Measurements from ENCODE around the gene RSPH1. TPM values are rescaled to one million over a fixed set of nuclear protein-coding genes. Genes with fewer than 3 reads are reported as not detected.

Gene RSPH1
- total RNA-seq, 4 donors from 2014 or later, result 0.50 to 0.78 (median 0.57) TPM; not detected in 1

- H3K4me1 ChIP-seq, result peaks cover 12 to 15% (median 13%) of the 10 kb centered on the region in 4 donors
- intact Hi-C loops (cut with DNase I), result no loop called here
- H3K9me3 ChIP-seq, result no peaks in the 10 kb centered on the region
- DNase-seq (ENCODE audit: extremely low spot score), result no peak
- WGBS, result 96% methylated on average over 4 of the region's 4 CpGs
- TF ChIP-seq EP300 (IDR thresholded peaks at IDR 0.05) (no peak), CTCF (IDR thresholded peaks at IDR 0.05) (no peak), POLR2AphosphoS5 (IDR thresholded peaks at IDR 0.05) (no peak), POLR2A (IDR thresholded peaks at IDR 0.05; ENCODE audit: low read depth) (no peak)
- no peak overlapping the region for H3K27ac ChIP-seq (replicated peaks in 1 of 4)
- H3K36me3 ChIP-seq, result no peaks in the 10 kb centered on the region
- H3K27me3 ChIP-seq, result no peaks in the 10 kb centered on the region
- H3K4me3 ChIP-seq, result no peak overlapping the region
These were observed 4.2 kb upstream of the RSPH1 start for GRCh38 chr21:42500225-42500624.

- Histone ChIP-seq H3K27ac (replicated peaks in 1 of 4) (no peak overlapping the region), H3K4me3 (no peak overlapping the region), H3K36me3 (no peaks in the 10 kb centered on the region), H3K27me3 (no peaks in the 10 kb centered on the region), H3K9me3 (no peaks in the 10 kb centered on the region), H3K4me1 (peaks cover 12 to 17% (median 14%) of the 10 kb centered on the region in 4 donors)
- WGBS, result 80% methylated on average over 15 of the region's 15 CpGs
- no peak for DNase-seq (ENCODE audit: extremely low spot score)
- intact Hi-C loops (cut with DNase I), result no loop called here
- no peak for TF ChIP-seq POLR2AphosphoS5 (IDR thresholded peaks at IDR 0.05)
- TF ChIP-seq POLR2A (IDR thresholded peaks at IDR 0.05; ENCODE audit: low read depth), result no peak
- no peak for TF ChIP-seq CTCF (IDR thresholded peaks at IDR 0.05)
- no peak for TF ChIP-seq EP300 (IDR thresholded peaks at IDR 0.05)
These were observed 3.6 kb upstream of the RSPH1 start for GRCh38 chr21:42499444-42500112.

GRCh38 chr21:42498012-42498411 lies 2.0 kb upstream of the RSPH1 start:
- Histone ChIP-seq H3K4me3 (no peak overlapping the region), H3K36me3 (no peaks in the 10 kb centered on the region), H3K27ac (replicated peaks in 1 of 4) (no peak overlapping the region), H3K27me3 (no peaks in the 10 kb centered on the region), H3K4me1 (peaks cover 12 to 17% (median 14%) of the 10 kb centered on the region in 4 donors), H3K9me3 (no peaks in the 10 kb centered on the region)
- WGBS, result 88% methylated on average over 5 of the region's 5 CpGs
- TF ChIP-seq CTCF (IDR thresholded peaks at IDR 0.05), result no peak
- no peak for TF ChIP-seq POLR2AphosphoS5 (IDR thresholded peaks at IDR 0.05)
- TF ChIP-seq POLR2A (IDR thresholded peaks at IDR 0.05; ENCODE audit: low read depth), result no peak
- TF ChIP-seq EP300 (IDR thresholded peaks at IDR 0.05), result no peak
- intact Hi-C loops (cut with DNase I), result no loop called here
- no peak for DNase-seq (ENCODE audit: extremely low spot score)

GRCh38 chr21:42496839-42497202 lies 797 bp upstream of the RSPH1 start:
- Histone ChIP-seq H3K27me3 (no peaks in the 10 kb centered on the region), H3K4me1 (peaks cover 12 to 17% (median 14%) of the 10 kb centered on the region in 4 donors), H3K36me3 (no peaks in the 10 kb centered on the region), H3K9me3 (no peaks in the 10 kb centered on the region), H3K27ac (replicated peaks in 1 of 4) (peak overlapping the region; percentile 85 to 92 (median 88)), H3K4me3 (peak overlapping the region; percentile 62 to 78 (median 64))
- DNase-seq (ENCODE audit: extremely low spot score), result no peak
- WGBS, result 24% methylated on average over 19 of the region's 19 CpGs
- intact Hi-C loops (cut with DNase I), result no loop called here
- TF ChIP-seq CTCF (IDR thresholded peaks at IDR 0.05) (no peak), EP300 (IDR thresholded peaks at IDR 0.05) (no peak), POLR2AphosphoS5 (IDR thresholded peaks at IDR 0.05) (no peak), POLR2A (IDR thresholded peaks at IDR 0.05; ENCODE audit: low read depth) (no peak)

- intact Hi-C loops (cut with DNase I), result no loop called here
- Histone ChIP-seq H3K27me3 (no peaks in the 10 kb centered on the region), H3K27ac (replicated peaks in 1 of 4) (peak overlapping the region; percentile 63 to 92 (median 86)), H3K4me1 (peaks cover 12 to 17% (median 14%) of the 10 kb centered on the region in 4 donors), H3K36me3 (no peaks in the 10 kb centered on the region), H3K9me3 (no peaks in the 10 kb centered on the region), H3K4me3 (peak overlapping the region; percentile 62 to 78 (median 64))
- no peak for DNase-seq (ENCODE audit: extremely low spot score)
- TF ChIP-seq EP300 (IDR thresholded peaks at IDR 0.05) (no peak), CTCF (IDR thresholded peaks at IDR 0.05) (peak in 2 of 3 experiments; percentile 4 to 6)
- 1% methylated on average over 18 of the region's 18 CpGs for WGBS
These were observed 282 bp downstream of the RSPH1 start for GRCh38 chr21:42495765-42496119.
